Adrenal gland (tissue), 5 donors: Measurements from ENCODE around the gene ZNF576.

Experiments used
- POLR2A ChIP-seq, 2 donors: fragments of 450-650 bp; IDR thresholded peaks; one replicate each; pipeline ENCODE4 v1.6.1; 2017; ENCODE audit warnings: antibody characterized with exemption in 2 of 2, mild to moderate bottlenecking in 2 of 2, moderate library complexity in 1 of 2
- TF ChIP-seq, protein P1 (sequence below), 6 experiments: fragments of 450-650 bp in 4 of 6; fragments of 200-600 bp in 2 of 6; sonication (generic) in 1 of 6; IDR thresholded peaks; 1 replicate in 5 of 6; 2 replicates in 1 of 6; pipeline versions ENCODE4 v1.5.1 to v1.8.0; 2016 to 2021; ENCODE audit warnings: antibody characterized with exemption in 6 of 6, mild to moderate bottlenecking in 2 of 6, moderate library complexity in 1 of 6
- donor health status: DM: no; HTN: no; CAD: no.

- TF ChIP-seq, protein P1, sequence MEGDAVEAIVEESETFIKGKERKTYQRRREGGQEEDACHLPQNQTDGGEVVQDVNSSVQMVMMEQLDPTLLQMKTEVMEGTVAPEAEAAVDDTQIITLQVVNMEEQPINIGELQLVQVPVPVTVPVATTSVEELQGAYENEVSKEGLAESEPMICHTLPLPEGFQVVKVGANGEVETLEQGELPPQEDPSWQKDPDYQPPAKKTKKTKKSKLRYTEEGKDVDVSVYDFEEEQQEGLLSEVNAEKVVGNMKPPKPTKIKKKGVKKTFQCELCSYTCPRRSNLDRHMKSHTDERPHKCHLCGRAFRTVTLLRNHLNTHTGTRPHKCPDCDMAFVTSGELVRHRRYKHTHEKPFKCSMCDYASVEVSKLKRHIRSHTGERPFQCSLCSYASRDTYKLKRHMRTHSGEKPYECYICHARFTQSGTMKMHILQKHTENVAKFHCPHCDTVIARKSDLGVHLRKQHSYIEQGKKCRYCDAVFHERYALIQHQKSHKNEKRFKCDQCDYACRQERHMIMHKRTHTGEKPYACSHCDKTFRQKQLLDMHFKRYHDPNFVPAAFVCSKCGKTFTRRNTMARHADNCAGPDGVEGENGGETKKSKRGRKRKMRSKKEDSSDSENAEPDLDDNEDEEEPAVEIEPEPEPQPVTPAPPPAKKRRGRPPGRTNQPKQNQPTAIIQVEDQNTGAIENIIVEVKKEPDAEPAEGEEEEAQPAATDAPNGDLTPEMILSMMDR (IDR thresholded peaks at IDR 0.05) = no peak
- TF ChIP-seq POLR2A (IDR thresholded peaks at IDR 0.05) = no peak
Measured at GRCh38 chr19:43624933-43625332, 28.5 kb downstream of the ZNF576 start.
